Measurements from ENCODE around the gene ST8SIA4.

The ST8SIA4 gene

DNA sequence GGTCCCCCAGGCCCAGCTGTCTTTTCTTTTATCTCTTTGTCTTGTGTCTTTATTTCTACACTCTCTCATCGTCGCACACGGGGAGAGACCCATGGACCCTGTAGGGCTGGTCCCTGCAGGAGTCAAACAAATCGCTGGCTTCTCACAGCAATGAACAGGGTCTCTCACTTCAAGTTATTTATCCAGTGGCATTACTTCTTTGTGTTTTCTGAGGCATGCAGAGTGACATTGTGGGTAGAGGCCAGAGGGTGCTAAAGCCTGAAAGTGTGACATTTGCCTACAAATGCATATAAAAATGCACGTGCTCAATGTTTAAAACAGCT lies 127.6 kb downstream of the ST8SIA4 start:
- no peak overlapping the region for H3K4me3 ChIP-seq (ENCODE audit: low read depth, low read length)
- no peak for DNase-seq (ENCODE audit: low read depth)
- TF ChIP-seq POLR2A (IDR thresholded peaks at IDR 0.05; ENCODE audit: extremely low read depth, insufficient read length) = no peak
- TF ChIP-seq MYC (IDR thresholded peaks at IDR 0.05; ENCODE audit: low read depth, low read length) = no peak
- TF ChIP-seq, protein P1, sequence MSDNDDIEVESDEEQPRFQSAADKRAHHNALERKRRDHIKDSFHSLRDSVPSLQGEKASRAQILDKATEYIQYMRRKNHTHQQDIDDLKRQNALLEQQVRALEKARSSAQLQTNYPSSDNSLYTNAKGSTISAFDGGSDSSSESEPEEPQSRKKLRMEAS (IDR thresholded peaks at IDR 0.05; ENCODE audit: low read depth, low read length) = no peak
- TF ChIP-seq, protein P2, sequence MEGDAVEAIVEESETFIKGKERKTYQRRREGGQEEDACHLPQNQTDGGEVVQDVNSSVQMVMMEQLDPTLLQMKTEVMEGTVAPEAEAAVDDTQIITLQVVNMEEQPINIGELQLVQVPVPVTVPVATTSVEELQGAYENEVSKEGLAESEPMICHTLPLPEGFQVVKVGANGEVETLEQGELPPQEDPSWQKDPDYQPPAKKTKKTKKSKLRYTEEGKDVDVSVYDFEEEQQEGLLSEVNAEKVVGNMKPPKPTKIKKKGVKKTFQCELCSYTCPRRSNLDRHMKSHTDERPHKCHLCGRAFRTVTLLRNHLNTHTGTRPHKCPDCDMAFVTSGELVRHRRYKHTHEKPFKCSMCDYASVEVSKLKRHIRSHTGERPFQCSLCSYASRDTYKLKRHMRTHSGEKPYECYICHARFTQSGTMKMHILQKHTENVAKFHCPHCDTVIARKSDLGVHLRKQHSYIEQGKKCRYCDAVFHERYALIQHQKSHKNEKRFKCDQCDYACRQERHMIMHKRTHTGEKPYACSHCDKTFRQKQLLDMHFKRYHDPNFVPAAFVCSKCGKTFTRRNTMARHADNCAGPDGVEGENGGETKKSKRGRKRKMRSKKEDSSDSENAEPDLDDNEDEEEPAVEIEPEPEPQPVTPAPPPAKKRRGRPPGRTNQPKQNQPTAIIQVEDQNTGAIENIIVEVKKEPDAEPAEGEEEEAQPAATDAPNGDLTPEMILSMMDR (IDR thresholded peaks at IDR 0.05; ENCODE audit: low read depth, low read length) = no peak

DNA sequence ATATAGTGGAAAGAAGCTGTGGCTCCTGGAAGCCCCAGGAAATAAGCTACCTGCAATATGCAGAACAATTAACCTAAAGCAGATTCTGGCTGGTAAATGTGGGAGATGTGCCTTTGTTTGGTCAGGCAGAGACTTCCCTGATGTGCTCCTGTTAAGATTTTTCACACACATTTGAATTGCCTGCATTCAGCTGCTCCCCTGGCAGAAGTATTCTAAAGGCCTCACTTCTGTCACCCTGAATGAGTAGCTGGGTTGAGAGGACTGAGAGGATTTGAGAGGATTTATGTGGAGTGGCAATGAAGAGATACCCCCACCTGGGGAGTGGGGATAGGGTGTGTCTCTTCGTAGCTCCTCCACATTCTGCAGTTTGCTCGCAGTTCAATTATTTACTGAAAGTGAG lies 130.5 kb downstream of the ST8SIA4 start:
- DNase-seq (ENCODE audit: low read depth) = no peak
- TF ChIP-seq MYC (IDR thresholded peaks at IDR 0.05; ENCODE audit: low read depth, low read length) = no peak
- H3K4me3 ChIP-seq (ENCODE audit: low read depth, low read length) = no peak overlapping the region

DNA sequence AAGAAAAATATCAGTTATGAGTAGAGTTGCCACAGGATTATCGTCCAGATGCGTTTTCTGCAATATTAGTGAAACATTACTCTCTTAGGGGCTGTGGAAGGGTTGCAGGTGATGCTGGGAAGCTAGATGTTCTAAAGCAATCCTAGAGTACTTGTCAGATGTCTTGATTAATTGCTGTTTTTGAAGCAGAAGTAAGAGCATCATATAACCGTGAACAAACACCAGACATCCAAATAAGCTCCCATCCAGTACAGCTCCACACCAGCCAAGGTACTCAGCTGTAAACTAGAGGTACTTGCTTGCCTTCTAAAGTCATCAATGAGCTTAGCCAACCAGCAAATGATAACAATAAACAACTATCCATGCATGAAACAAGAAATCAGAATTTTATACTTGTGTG lies 131.1 kb downstream of the ST8SIA4 start:
- H3K4me3 ChIP-seq (ENCODE audit: low read depth, low read length) = no peak overlapping the region
- TF ChIP-seq, protein P1 (IDR thresholded peaks at IDR 0.05; ENCODE audit: low read depth, low read length) = no peak
- TF ChIP-seq, protein P2 (IDR thresholded peaks at IDR 0.05; ENCODE audit: low read depth, low read length) = no peak
- TF ChIP-seq POLR2A (IDR thresholded peaks at IDR 0.05; ENCODE audit: extremely low read depth, insufficient read length) (no peak), MYC (IDR thresholded peaks at IDR 0.05; ENCODE audit: low read depth, low read length) (no peak)
- DNase-seq (ENCODE audit: low read depth) = no peak

DNA sequence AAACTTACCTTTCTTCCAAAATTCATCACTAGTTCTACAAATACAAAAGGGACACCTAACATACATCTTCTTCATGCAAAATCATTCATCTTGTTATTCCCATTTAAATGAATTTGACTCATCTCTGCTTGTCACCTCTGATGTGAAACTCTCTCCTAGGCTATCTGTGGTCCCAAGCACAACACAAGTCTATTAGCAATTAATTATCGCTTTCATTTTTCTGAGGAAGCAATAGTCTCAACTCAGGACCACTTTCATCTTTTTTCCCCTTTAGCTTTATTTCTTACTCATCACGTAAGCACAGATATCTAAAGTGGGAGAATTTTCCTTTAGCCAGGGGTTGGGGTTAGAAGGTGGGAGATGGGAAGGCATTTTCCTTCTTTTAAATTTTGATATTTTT lies 131.9 kb downstream of the ST8SIA4 start:
- no peak for DNase-seq (ENCODE audit: low read depth)
- H3K4me3 ChIP-seq (ENCODE audit: low read depth, low read length) = no peak overlapping the region
- TF ChIP-seq, protein P2 (IDR thresholded peaks at IDR 0.05; ENCODE audit: low read depth, low read length) = no peak

DNA sequence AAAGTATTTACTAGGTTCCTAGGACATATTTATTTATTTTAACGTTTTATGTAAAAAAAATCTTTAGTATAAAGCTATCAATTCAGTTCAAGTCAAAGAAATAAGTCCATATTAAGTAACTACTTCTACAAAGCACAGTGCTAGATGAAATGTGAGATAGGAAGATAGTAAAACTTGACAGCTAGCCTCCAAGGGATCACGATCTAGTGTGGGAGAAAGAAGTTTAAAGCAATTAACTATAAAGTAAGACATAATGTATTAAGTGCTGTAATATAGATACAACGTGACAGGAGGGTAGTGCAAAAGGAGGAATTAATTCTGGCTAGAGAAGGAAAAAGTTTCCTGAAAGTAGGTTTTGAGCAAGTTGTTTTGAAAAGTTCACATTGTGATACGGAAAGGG lies 134.9 kb downstream of the ST8SIA4 start:
- TF ChIP-seq, protein P2 (IDR thresholded peaks at IDR 0.05; ENCODE audit: low read depth, low read length) = no peak
- no peak for TF ChIP-seq POLR2A (IDR thresholded peaks at IDR 0.05; ENCODE audit: extremely low read depth, insufficient read length)
- TF ChIP-seq, protein P1 (IDR thresholded peaks at IDR 0.05; ENCODE audit: low read depth, low read length) = no peak
- no peak for TF ChIP-seq MYC (IDR thresholded peaks at IDR 0.05; ENCODE audit: low read depth, low read length)
- no peak for DNase-seq (ENCODE audit: low read depth)
- no peak overlapping the region for H3K4me3 ChIP-seq (ENCODE audit: low read depth, low read length)

DNA sequence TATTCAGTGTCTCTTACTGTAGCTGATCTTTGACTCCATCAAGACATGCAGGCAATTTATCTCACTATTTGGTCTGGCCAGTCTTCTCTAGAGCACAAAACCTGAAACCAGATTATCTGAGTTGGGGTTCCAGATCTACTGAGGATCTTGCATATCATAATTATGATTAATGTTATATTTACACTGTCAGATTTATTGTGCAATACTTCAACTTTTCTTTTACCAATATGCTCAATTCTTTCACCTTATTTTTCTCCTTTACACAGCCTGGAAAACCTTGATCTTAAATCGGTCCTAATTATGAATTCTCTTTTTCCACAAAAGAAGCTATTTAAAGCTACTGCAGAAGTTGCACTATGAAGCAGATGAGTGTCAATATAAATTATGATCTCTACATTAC lies 140.1 kb downstream of the ST8SIA4 start:
- no peak overlapping the region for H3K4me3 ChIP-seq (ENCODE audit: low read depth, low read length)
- DNase-seq (ENCODE audit: low read depth) = no peak
- TF ChIP-seq, protein P1 (IDR thresholded peaks at IDR 0.05; ENCODE audit: low read depth, low read length) = no peak
- no peak for TF ChIP-seq POLR2A (IDR thresholded peaks at IDR 0.05; ENCODE audit: extremely low read depth, insufficient read length)
- no peak for TF ChIP-seq MYC (IDR thresholded peaks at IDR 0.05; ENCODE audit: low read depth, low read length)
- TF ChIP-seq, protein P2 (IDR thresholded peaks at IDR 0.05; ENCODE audit: low read depth, low read length) = no peak
